GM06990 (cell line): ENCODE measurements around the gene BCL2L13.
A peak's percentile ranks its signal among the peaks of the same experiment; 100 is the strongest.

ENCODE experiments used
- DNase-seq: peaks from one replicate; pipeline ENCODE4 v3.0.0-alpha.2; 2011; ENCODE audit not compliant: insufficient read length; ENCODE audit errors: extremely low read depth
- H3K27me3 ChIP-seq: replicated peaks from 2 replicates; pipeline ENCODE4 v1.6.0; 2011; ENCODE audit warnings: low read length; ENCODE audit not compliant: control insufficient read depth, insufficient read depth
- H3K36me3 ChIP-seq: 2 replicates; pipeline ENCODE4 v1.5.1; 2011; ENCODE audit warnings: low read length; ENCODE audit not compliant: control insufficient read depth, insufficient read depth
- H3K4me3 ChIP-seq: replicated peaks from 2 replicates; pipeline ENCODE4 v1.5.1; 2011; ENCODE audit warnings: low read depth, mild to moderate bottlenecking, control low read depth, low read length
- CTCF ChIP-seq: IDR thresholded peaks from 2 replicates; pipeline ENCODE4 v1.5.1; 2011; ENCODE audit warnings: low read length, control low read depth, mild to moderate bottlenecking, inconsistent platforms; ENCODE audit not compliant: insufficient read depth, poor library complexity, severe bottlenecking

The BCL2L13 gene

GRCh38 chr22:17774926-17775685, 136.5 kb downstream of the BCL2L13 start:
- H3K36me3 ChIP-seq, result peaks cover 1% of the 10 kb centered on the region; the same call in 1 of the 2 replicates
- H3K27me3 ChIP-seq, result no peaks in the 10 kb centered on the region
- no peak for DNase-seq
- TF ChIP-seq CTCF, result no peak
- H3K4me3 ChIP-seq, result no peak overlapping the region

- no peaks in the 10 kb centered on the region for H3K36me3 ChIP-seq
- TF ChIP-seq CTCF, result no peak
- no peak for DNase-seq
- no peaks in the 10 kb centered on the region for H3K27me3 ChIP-seq
- no peak overlapping the region for H3K4me3 ChIP-seq
These were observed 137.4 kb downstream of the BCL2L13 start for GRCh38 chr22:17775781-17776465.

GRCh38 chr22:17777005-17777716, 138.6 kb downstream of the BCL2L13 start:
- H3K27me3 ChIP-seq, result no peaks in the 10 kb centered on the region
- H3K4me3 ChIP-seq, result peak overlapping the region; percentile 91
- H3K36me3 ChIP-seq, result no peaks in the 10 kb centered on the region
- peak; percentile 79 for DNase-seq
- TF ChIP-seq CTCF, result no peak

GRCh38 chr22:17777717-17778044, 139.1 kb downstream of the BCL2L13 start:
- no peak for DNase-seq
- no peaks in the 10 kb centered on the region for H3K36me3 ChIP-seq
- no peaks in the 10 kb centered on the region for H3K27me3 ChIP-seq
- H3K4me3 ChIP-seq, result peak overlapping the region; percentile 91
- TF ChIP-seq CTCF, result no peak

- no peak for TF ChIP-seq CTCF
- no peaks in the 10 kb centered on the region for H3K36me3 ChIP-seq
- H3K4me3 ChIP-seq, result peak overlapping the region; percentile 91
- no peaks in the 10 kb centered on the region for H3K27me3 ChIP-seq
- peak; percentile 51 for DNase-seq
These were observed 139.9 kb downstream of the BCL2L13 start for GRCh38 chr22:17778412-17778976.
